ENCODE data around the gene ZFP91.
"Not testable (repeated sequence)": the region's sequence is repeated elsewhere in the genome, so short reads cannot be mapped to it uniquely, and the experiment has no call there.

The ZFP91 gene

DNA sequence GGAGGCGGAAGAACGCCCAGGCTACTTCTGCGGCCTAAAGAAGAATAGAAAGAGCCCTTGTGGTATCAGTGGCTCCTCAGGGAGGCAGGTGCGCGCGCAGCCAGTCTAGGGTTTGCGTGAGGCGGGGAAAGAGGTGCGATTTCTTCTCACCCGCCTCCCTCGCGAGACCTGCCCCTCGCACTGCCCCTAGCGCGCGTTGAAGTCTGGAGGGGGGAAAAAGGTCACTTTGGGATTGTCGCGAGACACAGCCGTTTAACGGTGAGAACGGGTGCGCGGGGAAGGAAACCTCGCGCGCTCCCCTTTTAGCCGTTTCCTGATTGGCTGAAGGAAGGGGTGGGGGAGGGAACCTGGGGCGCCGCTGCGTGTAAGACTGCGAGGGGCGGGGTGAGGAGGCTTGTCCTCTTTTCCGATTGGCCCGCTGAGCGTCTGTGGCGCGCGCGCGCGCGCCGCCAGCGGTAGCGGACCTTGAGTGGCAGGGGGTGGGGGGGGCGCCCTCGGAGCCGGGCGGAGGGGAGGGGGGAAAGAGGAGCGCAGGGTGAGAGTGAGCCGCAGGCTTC lies at the start of gene ZFP91:
Gene ZFP91, plus strand, starts transcription at position 429 of the 557 bp plus-strand sequence. CDS start 219 bp downstream, outside the sequence.
- peak; percentile 87 to 95 for DNase-seq (ENCODE audit: low read depth in 1 of 2, low spot score in 1 of 2)

DNA sequence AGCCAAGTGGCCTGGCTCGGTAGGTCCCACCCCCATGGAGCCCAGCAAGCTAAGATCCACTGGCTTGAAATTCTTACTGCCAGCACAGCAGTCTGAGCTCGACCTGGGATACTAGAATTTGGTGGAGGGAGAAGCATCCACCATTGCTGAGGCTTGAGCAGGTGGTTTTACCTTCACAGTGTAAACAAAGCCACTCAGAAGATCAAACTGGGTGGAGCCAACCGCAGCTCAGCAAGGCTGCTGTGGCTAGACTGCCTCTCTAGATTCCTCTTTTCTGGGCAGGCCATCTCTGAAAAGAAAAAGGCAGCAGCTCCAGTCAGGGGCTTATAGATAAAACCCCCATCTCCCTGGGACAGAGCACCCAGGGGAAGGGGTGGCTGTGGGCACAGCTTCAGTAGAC lies 48.6 kb upstream of the ZFP91 start:
- DNase-seq (ENCODE audit: low read depth in 1 of 2, low spot score in 1 of 2): no peak

GRCh38 chr11:58531865-58532341 lies 47.0 kb upstream of the ZFP91 start:
- no peak for DNase-seq (ENCODE audit: low read depth in 1 of 2, low spot score in 1 of 2)

DNA sequence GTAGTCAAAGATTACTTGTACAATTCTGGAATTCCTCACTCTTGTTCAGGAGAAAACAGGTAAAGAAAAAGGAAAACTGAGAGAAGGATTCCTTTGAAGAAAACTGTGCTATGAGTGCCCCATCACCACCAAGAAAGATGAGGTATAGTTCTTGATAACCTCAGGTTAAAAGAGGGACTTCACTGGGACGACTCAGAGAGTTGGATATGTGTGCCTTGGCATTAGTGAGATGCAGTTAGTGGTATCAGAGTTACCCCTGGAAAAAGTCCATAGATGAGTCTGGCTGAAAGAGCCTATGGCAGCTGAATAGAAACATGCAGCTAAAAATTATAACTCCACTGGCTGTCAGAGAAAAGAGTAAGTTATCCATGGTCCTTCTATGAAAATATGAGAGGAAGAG lies 32.0 kb upstream of the ZFP91 start:
- no peak for DNase-seq (ENCODE audit: low read depth in 1 of 2, low spot score in 1 of 2)

DNA sequence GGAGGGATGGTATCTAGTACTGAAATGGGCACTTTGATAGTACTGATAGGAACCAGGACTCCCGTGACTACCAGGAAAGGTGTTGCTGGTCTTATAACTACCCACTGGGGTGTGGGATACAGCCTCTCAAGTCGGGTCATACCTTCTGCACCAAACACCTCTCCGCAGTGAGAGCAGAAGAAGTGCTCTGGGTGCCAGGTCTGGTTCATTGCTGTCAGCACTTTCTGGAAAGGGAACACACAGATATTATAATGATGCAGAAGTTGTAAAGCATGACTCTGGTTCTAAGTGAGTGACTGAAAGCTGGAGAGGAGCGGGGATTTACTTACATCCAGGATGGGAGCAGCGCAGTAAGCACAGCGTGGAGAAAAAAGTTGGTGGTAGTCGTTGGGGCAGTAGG lies 29.2 kb upstream of the ZFP91 start:
- DNase-seq (ENCODE audit: low read depth in 1 of 2, low spot score in 1 of 2): no peak

- DNase-seq (ENCODE audit: low read depth in 1 of 2, low spot score in 1 of 2): no peak
Observed at GRCh38 chr11:58560842-58561241, 18.0 kb upstream of the ZFP91 start.

GRCh38 chr11:58561394-58562098 lies 17.3 kb upstream of the ZFP91 start:
- no peak for DNase-seq (ENCODE audit: low read depth in 1 of 2, low spot score in 1 of 2)

DNA sequence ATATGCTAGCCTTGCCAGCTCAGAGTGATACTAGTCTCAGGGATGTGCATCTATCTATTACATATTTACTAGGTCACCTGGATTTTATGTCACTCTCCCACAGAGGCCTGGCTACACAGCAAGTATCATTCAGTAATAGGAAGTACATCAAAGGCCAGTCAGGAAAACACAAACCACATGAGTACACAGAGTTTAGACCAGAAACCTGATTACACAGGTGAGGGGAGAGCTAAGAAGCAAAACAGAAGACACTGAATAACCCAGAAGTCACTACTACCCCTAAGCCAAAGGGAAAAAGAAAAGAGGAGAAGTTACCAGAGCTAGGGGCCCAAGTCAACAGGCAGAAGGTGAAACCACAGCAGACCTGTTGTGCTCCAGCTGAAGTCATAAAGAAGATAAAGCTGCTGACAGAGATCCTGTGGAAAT lies 16.5 kb upstream of the ZFP91 start:
- no peak for DNase-seq (ENCODE audit: low read depth in 1 of 2, low spot score in 1 of 2)

- DNase-seq (ENCODE audit: low read depth in 1 of 2, low spot score in 1 of 2): no peak
Observed at GRCh38 chr11:58564231-58564630, 14.6 kb upstream of the ZFP91 start.

- DNase-seq (ENCODE audit: low read depth in 1 of 2, low spot score in 1 of 2): peak; percentile 57
Observed at GRCh38 chr11:58567889-58568512, 10.9 kb upstream of the ZFP91 start.

DNA sequence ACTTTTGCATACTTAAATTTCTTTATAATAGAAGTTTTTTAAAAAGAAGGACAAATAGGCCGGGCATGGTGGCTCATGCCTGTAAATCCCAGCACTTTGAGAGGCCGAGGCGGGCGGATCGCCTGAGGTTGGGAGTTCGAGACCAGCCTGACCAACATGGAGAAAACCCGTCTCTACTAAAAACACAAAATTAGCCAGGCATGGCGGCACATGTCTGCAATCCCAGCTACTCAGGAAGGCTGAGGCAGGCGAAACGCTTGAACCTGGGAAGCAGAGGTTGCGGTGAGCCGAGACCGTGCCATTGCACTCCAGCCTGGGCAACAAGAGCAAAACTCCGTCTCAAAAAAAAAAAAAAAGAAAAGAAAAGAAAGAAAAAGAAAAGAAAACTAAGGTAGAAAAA lies 6.0 kb upstream of the ZFP91 start:
- DNase-seq (ENCODE audit: low read depth in 1 of 2, low spot score in 1 of 2): not testable (repeated sequence)

DNA sequence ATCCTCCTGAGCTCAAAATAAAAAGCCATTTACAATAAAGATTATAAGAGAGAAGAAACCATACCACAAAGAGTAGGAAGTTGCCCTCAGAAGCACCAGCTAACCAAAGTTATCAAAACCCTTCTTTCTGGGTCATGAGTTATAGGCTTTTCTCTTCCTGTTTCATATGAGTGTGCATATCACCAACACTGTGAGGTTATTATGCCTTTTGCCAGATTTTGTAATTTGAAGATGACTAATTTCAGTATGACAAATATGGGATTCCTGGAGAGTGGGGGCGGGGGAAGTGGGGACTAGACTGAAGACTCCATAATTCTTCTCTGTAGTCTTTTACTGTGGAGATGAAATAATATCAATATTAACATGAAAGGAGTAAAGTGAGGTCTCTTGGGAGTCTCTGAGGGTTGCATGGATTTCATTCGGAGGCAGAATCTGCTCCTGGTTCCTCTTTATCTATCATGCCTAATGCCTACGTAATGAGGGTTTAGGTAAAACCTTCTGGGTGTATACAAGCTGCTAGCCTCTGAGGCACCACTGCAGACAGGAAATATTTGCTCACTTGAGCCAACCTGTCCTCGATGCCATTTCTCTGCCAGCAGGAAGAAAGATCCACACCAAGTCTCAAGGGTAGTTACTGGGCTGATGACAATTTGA lies 5.3 kb upstream of the ZFP91 start:
- DNase-seq (ENCODE audit: low read depth in 1 of 2, low spot score in 1 of 2): peak; percentile 11 to 67

- DNase-seq (ENCODE audit: low read depth in 1 of 2, low spot score in 1 of 2): no peak
Observed at GRCh38 chr11:58574881-58575280, 4.0 kb upstream of the ZFP91 start.

- DNase-seq (ENCODE audit: low read depth in 1 of 2, low spot score in 1 of 2): peak; percentile 32 to 40
Observed at GRCh38 chr11:58575377-58576020, 3.4 kb upstream of the ZFP91 start, which contains the start of gene LPXN. Gene LPXN (minus strand): TSS chr11:58575856. CDS start chr11:58575772, 84 bp downstream.

DNA sequence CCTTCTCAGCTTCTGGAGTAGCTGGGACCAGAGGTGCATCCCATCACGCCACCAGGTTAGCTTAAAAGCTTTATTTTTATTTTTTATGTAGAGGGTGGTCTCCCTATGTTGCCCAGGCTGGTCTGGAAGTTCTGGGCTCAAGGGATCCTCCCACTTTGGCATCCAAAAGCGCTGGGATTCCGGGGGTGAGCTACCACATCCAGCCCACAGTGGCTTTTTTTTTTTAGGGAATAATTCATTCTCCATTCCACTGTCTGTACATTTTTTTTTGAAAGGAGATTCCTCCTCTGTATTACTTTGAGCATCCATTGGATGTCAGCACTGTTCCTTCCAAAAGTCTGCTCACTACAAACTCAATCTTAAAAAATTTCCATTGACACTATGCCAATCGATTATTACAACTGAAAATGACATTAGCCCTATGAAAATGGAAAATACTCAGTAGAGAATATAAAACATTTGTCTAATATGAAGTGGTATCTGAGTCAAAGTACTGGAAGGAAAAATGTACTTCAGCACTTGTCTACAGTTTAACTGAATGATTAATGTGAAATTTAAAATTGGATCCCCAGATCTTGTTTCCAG lies 1.9 kb upstream of the ZFP91 start:
- no peak for DNase-seq (ENCODE audit: low read depth in 1 of 2, low spot score in 1 of 2)

GRCh38 chr11:58577555-58578135 lies 1.2 kb upstream of the ZFP91 start:
- DNase-seq (ENCODE audit: low read depth in 1 of 2, low spot score in 1 of 2): peak; percentile 68 to 77

- DNase-seq (ENCODE audit: low read depth in 1 of 2, low spot score in 1 of 2): peak; percentile 87 to 91
Observed at GRCh38 chr11:58578136-58578634, 678 bp upstream of the ZFP91 start.

DNA sequence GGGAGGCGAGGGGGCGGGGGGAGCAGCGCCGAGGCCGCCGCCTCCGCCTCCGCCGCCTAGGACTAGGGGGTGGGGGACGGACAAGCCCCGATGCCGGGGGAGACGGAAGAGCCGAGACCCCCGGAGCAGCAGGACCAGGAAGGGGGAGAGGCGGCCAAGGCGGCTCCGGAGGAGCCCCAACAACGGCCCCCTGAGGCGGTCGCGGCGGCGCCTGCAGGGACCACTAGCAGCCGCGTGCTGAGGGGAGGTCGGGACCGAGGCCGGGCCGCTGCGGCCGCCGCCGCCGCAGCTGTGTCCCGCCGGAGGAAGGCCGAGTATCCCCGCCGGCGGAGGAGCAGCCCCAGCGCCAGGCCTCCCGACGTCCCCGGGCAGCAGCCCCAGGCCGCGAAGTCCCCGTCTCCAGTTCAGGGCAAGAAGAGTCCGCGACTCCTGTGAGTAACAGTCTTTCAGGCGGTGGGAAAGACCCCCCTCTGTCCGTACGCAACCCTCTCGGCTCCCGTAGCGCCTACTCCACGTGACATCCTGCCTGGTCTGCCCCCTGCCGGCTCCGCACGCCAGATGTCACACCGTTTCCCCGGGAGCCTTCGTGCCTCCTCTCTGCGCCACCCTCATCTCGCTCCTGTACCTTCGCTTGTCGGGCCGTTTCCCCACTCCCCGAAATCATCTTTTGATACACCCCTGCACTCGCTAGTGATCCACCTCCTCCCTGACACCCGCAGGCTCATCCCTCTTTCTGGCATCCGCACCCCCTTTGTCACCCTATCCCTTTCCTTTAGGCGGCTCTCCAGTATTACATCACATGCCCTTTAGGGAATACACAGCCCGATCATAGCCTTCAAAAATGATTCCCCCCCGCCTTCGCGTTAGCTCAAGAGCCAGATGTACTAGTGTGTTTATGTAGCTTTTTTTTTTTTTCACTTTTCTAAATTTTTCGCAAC lies 598 bp downstream of the ZFP91 start:
- peak; percentile 84 to 90 for DNase-seq (ENCODE audit: low read depth in 1 of 2, low spot score in 1 of 2)

- no peak for DNase-seq (ENCODE audit: low read depth in 1 of 2, low spot score in 1 of 2)
Observed at GRCh38 chr11:58580311-58580710, 1.4 kb downstream of the ZFP91 start.
